Common myeloid progenitor, CD34-positive (primary cell): ENCODE results near the gene TOM1L2.

Source experiments
- CTCF ChIA-PET: fragments of 350-600 bp; sonication (Branson Sonifier 250); formaldehyde crosslinking; loops from one replicate; lab custom pipeline; 2021; ENCODE audit warnings: antibody characterized with exemption; lab: Charles Lee
- POLR2A ChIA-PET: fragments of 350-600 bp; sonication (Branson Sonifier 250); formaldehyde crosslinking; loops from one replicate; lab custom pipeline; 2021; ENCODE audit warnings: antibody characterized with exemption; lab: Charles Lee
- DNase-seq, 3 donors: peaks; one replicate each; pipeline versions ENCODE4 v3.0.0 to v3.0.0-alpha.2; 2013
- H3K27ac ChIP-seq, 2 experiments: 1 replicate in 1 of 2; 2 replicates in 1 of 2; pipeline ENCODE4 v1.7.0; 2013; ENCODE audit warnings: inconsistent platforms in 2 of 2, low read length in 2 of 2, mild to moderate bottlenecking in 2 of 2, low read depth in 1 of 2, moderate library complexity in 1 of 2; ENCODE audit not compliant: severe bottlenecking in 2 of 2, insufficient read depth in 1 of 2, poor library complexity in 1 of 2
- H3K27me3 ChIP-seq, 5 experiments: replicated peaks in 2 of 5; 1 replicate in 3 of 5; 2 replicates in 2 of 5; pipeline versions ENCODE4 v1.6.1 to v1.7.0; 2013; ENCODE audit warnings: low read length in 4 of 5, mild to moderate bottlenecking in 2 of 5, moderate library complexity in 2 of 5, inconsistent platforms in 1 of 5; ENCODE audit not compliant: insufficient read depth in 5 of 5, control insufficient read depth in 4 of 5
- H3K36me3 ChIP-seq, 4 experiments: 1 replicate in 2 of 4; 2 replicates in 2 of 4; pipeline versions ENCODE4 v1.6.1 to v1.7.0; 2013; ENCODE audit warnings: low read length in 3 of 4, control low read depth in 1 of 4, mild to moderate bottlenecking in 1 of 4; ENCODE audit not compliant: control insufficient read depth in 4 of 4, insufficient read depth in 4 of 4
- H3K4me1 ChIP-seq, 4 experiments: 1 replicate in 3 of 4; 2 replicates in 1 of 4; pipeline versions ENCODE4 v1.6.1 to v1.7.1; 2013; ENCODE audit warnings: low read length in 3 of 4, mild to moderate bottlenecking in 3 of 4, control low read depth in 1 of 4, inconsistent platforms in 1 of 4, moderate library complexity in 1 of 4; ENCODE audit not compliant: control insufficient read depth in 4 of 4, insufficient read depth in 4 of 4; ENCODE audit errors: control extremely low read depth in 1 of 4
- H3K4me3 ChIP-seq, 7 experiments: 1 replicate in 4 of 7; 2 replicates in 3 of 7; pipeline versions ENCODE4 v1.5.1 to v1.7.0; 2013; ENCODE audit warnings: mild to moderate bottlenecking in 7 of 7, low read length in 6 of 7, moderate library complexity in 6 of 7, inconsistent platforms in 2 of 7, low read depth in 2 of 7, control low read depth in 1 of 7; ENCODE audit not compliant: insufficient read depth in 4 of 7, control insufficient read depth in 1 of 7; ENCODE audit errors: extremely low read depth in 1 of 7
- H3K9me3 ChIP-seq, 5 experiments: 1 replicate in 4 of 5; 2 replicates in 1 of 5; pipeline versions ENCODE4 v1.6.1 to v1.7.1; 2013; ENCODE audit warnings: low read length in 4 of 5, mild to moderate bottlenecking in 2 of 5, inconsistent platforms in 1 of 5, low read depth in 1 of 5, moderate library complexity in 1 of 5; ENCODE audit not compliant: control insufficient read depth in 4 of 5, insufficient read depth in 2 of 5; ENCODE audit errors: control extremely low read depth in 1 of 5
- WGBS: methylation state at CpG from one replicate; pipeline ENCODE4 v1.1.5; 2013; ENCODE audit not compliant: insufficient coverage; 5-methylcytosine and 5-hydroxymethylcytosine counted together

The TOM1L2 gene

DNA sequence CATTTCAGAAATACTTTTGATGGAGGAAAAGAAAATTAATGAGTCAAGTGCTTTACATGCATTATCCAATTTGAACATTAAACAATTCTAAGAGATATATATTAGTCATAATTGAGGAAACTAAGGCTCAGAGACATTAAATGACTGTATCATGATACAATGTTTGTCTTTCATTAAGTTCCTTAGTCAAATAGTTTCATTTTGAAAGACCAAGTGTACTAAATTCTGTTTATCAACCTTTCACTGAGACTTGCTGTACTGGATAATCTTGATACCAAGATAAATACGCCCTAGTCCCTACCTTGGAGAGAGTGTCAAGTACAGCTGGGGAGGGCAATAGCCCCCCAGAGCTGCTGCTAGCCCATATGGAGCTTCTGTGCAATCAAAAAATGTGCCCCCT lies 24.2 kb downstream of the TOM1L2 start:
- peaks cover 0 to 10% (median 4%) of the 10 kb centered on the region in 4 experiments for H3K4me1 ChIP-seq
- no peaks in the 10 kb centered on the region for H3K9me3 ChIP-seq
- H3K27ac ChIP-seq: no peak overlapping the region
- WGBS: 100% methylated on average over 1 of the region's 1 CpG
- no peaks in the 10 kb centered on the region for H3K27me3 ChIP-seq
- H3K4me3 ChIP-seq: no peak overlapping the region
- CTCF ChIA-PET: no interaction called here
- DNase-seq: no peak
- POLR2A ChIA-PET: interaction anchor here (0.7 kb wide), 1 partner anchor 18 kb away, joined by 3 read pairs; no protein-coding TSS in a partner anchor
- H3K36me3 ChIP-seq: no peaks in the 10 kb centered on the region

DNA sequence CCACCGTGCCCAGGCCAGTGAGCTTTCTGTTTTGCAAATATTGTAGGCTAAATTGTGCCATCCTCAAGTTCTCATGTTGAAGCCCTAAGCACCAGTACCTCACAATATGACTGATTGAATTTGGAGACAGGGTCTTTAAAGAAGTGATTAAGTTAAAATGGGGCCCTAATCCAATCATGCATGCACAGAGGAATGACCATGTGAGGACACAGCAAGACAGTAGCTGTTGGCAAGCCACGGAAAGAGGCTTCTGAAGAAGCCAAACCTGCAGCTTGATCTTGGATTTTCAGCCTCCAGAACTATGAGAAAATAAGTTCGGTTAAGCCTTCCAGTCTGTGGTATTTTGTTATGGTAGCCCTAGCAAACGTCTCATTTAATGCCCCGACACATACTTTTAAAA lies 24.9 kb downstream of the TOM1L2 start:
- Histone ChIP-seq H3K4me1 (peaks cover 0 to 10% (median 4%) of the 10 kb centered on the region in 4 experiments), H3K9me3 (no peaks in the 10 kb centered on the region), H3K4me3 (no peak overlapping the region), H3K27me3 (no peaks in the 10 kb centered on the region), H3K27ac (no peak overlapping the region), H3K36me3 (no peaks in the 10 kb centered on the region)
- ChIA-PET CTCF (interaction anchor here (0.6 to 1.6 kb wide), 3 partner anchors 10 to 1711 kb away, joined by 3 to 5 read pairs (median 4); no protein-coding TSS in a partner anchor), POLR2A (interaction anchor here (0.7 kb wide), 2 partner anchors 17 to 63 kb away, joined by 3 read pairs; no protein-coding TSS in a partner anchor)
- DNase-seq: no peak
- 100% methylated on average over 3 of the region's 5 CpGs for WGBS

DNA sequence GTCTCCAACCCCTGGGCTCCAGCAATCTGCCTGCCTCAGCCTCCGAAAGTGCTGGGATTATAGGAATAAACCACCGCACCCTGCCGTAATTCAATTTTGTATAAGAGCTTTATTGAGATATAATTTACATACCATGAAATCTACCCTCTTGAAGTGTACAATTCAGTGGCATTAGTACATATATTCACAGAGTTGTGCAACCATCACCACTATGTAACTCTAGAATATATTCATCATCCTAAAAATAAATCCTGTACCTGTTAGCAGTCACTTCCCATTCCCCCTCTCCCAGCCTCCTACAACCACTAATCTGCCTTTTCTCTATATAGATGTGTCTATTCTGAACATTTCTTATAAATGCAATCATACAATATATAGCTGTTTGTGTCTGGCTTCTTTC lies 26.1 kb downstream of the TOM1L2 start:
- Histone ChIP-seq H3K27ac (no peak overlapping the region), H3K27me3 (no peaks in the 10 kb centered on the region), H3K4me1 (peaks cover 0 to 10% (median 4%) of the 10 kb centered on the region in 4 experiments), H3K4me3 (no peak overlapping the region), H3K36me3 (no peaks in the 10 kb centered on the region), H3K9me3 (no peaks in the 10 kb centered on the region)
- no CpG with 5 or more reads among the region's 3 CpGs for WGBS
- POLR2A ChIA-PET: no interaction called here
- DNase-seq: no peak
- CTCF ChIA-PET: interaction anchor here (0.6 to 1.6 kb wide), 5 partner anchors 8 to 87 kb away, joined by 3 to 7 read pairs (median 5); no protein-coding TSS in a partner anchor

DNA sequence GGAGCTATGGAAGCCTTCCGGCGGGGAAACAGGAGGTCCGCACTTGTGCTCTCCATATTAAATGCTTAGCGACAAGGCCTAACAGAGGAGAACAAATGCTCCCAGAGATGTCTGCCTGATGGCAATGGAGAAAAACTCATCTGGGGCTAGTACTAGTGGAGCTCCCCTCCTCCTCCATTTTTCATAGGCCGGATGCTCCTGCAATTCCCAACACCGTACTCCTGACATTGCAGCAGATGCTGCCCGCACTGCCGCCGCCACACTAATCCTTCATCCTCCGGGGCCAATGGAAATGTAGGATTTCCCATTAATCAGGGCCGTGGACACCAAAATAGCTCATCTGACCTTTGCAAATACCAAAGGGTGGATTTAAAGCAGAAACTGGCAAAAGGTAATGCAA lies 27.5 kb downstream of the TOM1L2 start:
- Histone ChIP-seq H3K4me1 (peaks cover 0 to 10% (median 4%) of the 10 kb centered on the region in 4 experiments), H3K4me3 (no peak overlapping the region), H3K27me3 (no peaks in the 10 kb centered on the region), H3K27ac (no peak overlapping the region), H3K36me3 (no peaks in the 10 kb centered on the region), H3K9me3 (no peaks in the 10 kb centered on the region)
- WGBS: 97% methylated on average over 7 of the region's 11 CpGs
- ChIA-PET CTCF (interaction anchor here (0.8 to 2.1 kb wide), 6 partner anchors 10 to 54 kb away, joined by 3 to 6 read pairs (median 5); no protein-coding TSS in a partner anchor), POLR2A (no interaction called here)
- DNase-seq: no peak

DNA sequence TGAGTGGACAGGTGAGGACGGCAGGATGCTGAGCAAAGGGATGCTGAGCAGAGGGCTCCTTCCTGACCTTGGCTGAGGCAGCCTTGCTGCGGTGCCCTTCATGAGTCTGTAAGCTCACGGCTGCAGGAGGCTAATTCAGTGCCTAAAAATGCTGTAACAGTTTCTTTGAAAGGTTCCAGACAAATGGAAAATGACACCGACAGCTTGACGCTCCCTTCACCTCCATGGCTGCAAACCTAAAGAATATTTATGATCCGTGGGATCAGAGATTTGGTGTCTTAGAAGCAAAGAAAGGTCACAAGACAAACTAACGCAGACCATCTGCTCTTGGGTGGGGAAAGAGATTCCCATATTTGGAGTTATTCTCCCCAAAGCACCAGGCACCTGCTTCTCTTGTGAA lies 28.0 kb downstream of the TOM1L2 start:
- Histone ChIP-seq H3K27ac (no peak overlapping the region), H3K9me3 (no peaks in the 10 kb centered on the region), H3K4me3 (no peak overlapping the region), H3K4me1 (peaks cover 0 to 10% (median 4%) of the 10 kb centered on the region in 4 experiments), H3K27me3 (no peaks in the 10 kb centered on the region), H3K36me3 (no peaks in the 10 kb centered on the region)
- CTCF ChIA-PET: interaction anchor here (0.8 to 2.1 kb wide), 6 partner anchors 9 to 54 kb away, joined by 3 to 6 read pairs (median 5); no protein-coding TSS in a partner anchor
- DNase-seq: no peak
- 100% methylated on average over 5 of the region's 7 CpGs for WGBS
- POLR2A ChIA-PET: no interaction called here

DNA sequence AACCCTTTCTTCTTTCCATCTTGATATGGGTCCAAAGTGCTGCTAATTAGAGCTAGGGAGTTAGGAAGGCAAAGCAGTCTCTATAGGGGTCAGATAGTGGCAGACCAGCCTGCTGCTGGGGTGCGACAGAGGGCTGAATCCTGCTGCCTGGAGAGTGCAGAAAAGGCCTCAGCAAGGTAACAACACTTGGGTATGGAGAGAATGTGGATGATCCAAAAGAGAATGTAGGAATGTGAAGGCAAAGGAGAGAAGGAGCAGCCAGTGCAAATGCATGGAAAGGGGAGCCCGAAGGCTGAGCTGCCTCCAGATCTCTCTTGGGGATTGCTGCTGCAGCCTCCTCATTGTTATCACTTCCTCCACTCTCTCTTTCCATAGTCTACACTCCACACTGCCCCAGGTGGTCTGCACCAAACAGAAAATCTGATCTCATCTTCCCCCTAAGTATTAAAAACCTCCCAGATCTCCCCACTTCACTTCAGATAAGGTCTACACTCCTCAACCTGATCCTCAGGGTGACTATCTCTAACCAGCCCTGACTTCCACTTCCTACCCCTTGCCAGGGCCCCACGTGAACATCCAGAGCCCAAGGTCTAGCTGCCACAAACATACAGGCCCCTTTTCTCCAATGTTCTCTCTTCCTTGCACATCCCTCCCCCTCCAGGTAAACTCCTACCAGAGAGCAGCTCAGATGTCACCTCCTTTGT lies 28.8 kb downstream of the TOM1L2 start:
- ChIA-PET CTCF (interaction anchor here (0.5 to 2.1 kb wide), 3 partner anchors 12 to 307 kb away, joined by 3 to 6 read pairs (median 6); no protein-coding TSS in a partner anchor), POLR2A (no interaction called here)
- Histone ChIP-seq H3K27me3 (no peaks in the 10 kb centered on the region), H3K4me3 (no peak overlapping the region), H3K27ac (no peak overlapping the region), H3K36me3 (no peaks in the 10 kb centered on the region), H3K4me1 (peaks cover 0 to 10% (median 4%) of the 10 kb centered on the region in 4 experiments), H3K9me3 (no peaks in the 10 kb centered on the region)
- DNase-seq: peak in 1 of 3 donors; percentile 3
- WGBS: 48% methylated on average over 3 of the region's 3 CpGs

DNA sequence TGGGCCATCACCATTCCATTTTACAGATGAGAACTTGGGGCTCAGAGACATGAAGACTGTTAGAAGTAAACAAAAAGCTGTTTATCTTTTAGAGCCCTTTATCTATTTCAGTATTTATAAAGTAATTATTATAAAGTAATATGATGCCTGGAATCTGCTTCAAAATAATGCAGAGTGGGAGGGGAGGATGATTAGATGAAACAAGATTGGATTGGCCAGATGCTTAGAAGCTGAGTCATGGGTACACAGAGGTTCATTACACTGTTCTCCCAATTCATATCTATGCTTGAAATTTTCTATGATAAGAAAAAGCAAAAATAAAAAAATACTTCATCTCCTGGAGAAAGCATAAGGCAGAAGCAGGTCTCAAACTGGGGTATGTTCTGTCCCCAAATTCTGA lies 29.4 kb downstream of the TOM1L2 start:
- H3K9me3 ChIP-seq: no peaks in the 10 kb centered on the region
- no peak overlapping the region for H3K27ac ChIP-seq
- POLR2A ChIA-PET: no interaction called here
- no peaks in the 10 kb centered on the region for H3K36me3 ChIP-seq
- CTCF ChIA-PET: interaction anchor here (1.0 kb wide), 1 partner anchor 15 kb away, joined by 3 read pairs; no protein-coding TSS in a partner anchor
- no peak for DNase-seq
- H3K4me3 ChIP-seq: no peak overlapping the region
- H3K27me3 ChIP-seq: no peaks in the 10 kb centered on the region
- peaks cover 0 to 10% (median 4%) of the 10 kb centered on the region in 4 experiments for H3K4me1 ChIP-seq
